Brain pericyte (primary cell): ENCODE measurements around the gene SENP8.

Experiments used
- DNase-seq: peaks from one replicate; pipeline ENCODE4 v3.0.0-alpha.2; 2012; ENCODE audit warnings: low read depth, low spot score

The SENP8 gene

DNA sequence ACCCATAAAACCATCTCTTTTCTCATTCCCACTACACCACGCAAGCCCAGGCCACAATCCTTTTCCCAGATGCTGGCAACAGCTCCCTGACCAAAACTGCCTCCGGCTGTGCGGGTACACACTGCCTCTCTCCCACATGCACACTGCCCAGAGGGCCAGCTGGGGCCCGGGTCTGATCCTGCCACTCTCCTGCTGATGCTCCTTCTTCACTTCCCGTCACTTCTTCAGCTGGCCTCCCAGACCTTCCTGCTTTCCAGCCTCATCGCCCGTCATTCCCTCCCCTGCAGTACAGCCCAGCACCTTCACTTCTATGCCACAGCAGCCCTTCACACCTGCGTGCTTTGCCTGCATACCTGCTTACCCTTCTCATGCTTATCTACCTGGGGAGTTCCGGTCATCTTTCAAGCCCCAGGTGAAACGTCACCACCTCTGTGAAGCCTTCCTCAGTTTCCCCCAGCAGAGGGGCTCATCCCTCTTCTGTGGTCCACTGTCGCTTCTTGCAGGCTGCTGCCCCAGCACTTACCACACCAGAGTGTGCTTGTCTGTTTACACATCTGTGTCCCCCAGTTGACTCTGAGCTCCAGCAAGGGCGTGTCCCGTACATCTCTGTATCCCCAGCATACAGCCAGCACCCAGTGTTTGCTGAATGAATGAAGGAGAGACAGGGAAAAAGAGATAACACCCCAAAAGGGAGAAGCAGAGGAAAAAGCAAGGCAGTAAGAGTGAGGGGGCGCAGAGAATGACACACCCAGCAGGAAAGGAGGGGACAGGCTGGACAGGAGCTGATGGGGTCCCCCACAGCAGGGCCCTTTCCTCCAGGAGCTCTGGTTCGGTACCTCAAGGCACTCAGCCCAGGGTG is 57.2 kb downstream of the SENP8 start:
- DNase-seq = no peak

DNA sequence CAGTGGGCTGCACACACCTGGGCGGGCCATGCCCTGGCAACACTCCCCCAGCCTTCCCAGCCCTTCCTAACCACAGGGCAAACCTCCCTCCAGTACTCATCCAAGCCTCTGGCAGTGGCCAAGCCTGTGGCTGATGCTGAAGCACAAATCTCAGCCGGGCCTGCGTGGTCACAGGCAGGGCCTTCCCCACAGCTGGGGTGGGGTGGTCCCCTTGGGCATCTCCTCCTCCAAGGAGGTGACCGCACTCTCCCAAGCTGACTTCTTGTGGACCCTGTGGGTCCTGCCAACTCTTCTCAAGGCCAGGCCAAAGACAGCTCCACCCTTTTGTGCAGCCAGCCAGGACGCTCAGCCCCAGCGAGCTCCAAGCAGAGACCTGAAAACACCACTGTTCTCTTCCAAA is 58.0 kb downstream of the SENP8 start:
- no peak for DNase-seq

DNA sequence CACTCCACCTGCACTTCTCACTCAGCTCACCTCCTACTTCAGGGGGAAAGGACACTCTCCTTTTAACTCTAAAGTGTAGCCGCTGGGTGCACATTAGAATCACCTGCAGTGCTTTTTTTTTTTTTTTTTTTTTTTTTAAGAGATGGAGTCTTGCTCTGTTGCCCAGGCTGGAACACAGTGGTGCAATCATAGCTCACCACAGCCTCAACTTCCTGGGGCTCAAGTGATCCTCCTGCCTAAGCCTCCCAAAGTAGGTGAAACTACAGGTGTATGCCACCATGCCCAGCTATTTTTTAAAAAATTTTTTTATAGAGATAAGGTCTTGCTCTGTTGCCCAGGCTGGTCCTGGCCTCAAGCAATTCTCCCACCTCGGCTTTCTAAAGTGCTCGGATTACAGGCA is 58.5 kb downstream of the SENP8 start:
- DNase-seq = no peak

- no peak for DNase-seq
Observed at GRCh38 chr15:72178976-72179585, 60.9 kb downstream of the SENP8 start.

DNA sequence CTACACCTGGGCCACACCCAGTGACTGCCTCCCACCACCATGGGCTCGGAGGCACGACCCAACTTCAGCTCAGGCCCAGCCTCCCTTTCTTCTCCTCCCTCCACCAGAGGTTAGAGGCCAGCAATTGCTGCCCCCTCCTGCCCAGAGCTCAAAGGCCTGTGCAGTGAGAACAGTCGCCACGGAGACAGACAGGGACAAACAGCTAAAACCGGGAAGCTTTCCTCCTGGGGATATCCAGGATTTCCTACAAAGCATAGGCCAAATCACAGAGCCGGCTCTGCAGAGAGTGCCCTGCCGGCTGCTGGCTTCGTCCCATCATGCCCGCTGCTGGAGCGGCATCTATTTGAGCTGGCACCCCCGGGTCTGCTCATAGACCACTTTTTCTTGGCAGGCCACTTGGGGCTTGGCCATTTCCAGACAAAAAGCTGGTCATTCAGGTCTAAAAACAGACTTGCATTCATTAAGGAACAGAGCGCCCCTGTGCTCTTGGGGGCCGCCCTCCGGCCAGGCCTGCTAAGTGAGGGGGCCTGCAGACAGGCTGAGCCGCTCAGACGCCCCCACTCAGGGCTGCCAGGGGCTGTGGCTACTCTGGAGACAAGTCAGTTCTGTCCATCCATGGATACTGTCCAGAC is 61.9 kb downstream of the SENP8 start:
- DNase-seq = no peak

- DNase-seq = no peak
Observed at GRCh38 chr15:72180761-72181324, 62.6 kb downstream of the SENP8 start.

DNA sequence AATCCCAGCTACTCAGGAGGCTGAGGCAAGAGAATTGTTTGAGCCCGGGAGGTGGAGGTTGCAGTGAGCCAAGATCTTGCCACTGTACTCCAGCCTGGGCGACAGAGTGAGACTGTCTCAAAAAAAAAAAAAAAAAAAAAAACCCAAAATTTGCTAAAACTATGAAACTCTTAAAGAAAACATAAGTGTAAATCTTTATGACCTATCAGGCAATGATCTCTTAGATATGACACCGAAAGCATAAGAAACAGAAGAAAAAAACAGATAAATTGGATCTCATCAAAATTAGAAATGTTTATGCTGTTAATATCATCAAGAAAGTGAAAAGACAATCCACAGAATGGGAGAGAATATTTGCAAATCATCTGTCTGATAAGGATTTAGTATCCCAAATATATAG is 64.0 kb downstream of the SENP8 start:
- DNase-seq = no peak

GRCh38 chr15:72182673-72183072 is 64.5 kb downstream of the SENP8 start:
- DNase-seq = peak; percentile 33

DNA sequence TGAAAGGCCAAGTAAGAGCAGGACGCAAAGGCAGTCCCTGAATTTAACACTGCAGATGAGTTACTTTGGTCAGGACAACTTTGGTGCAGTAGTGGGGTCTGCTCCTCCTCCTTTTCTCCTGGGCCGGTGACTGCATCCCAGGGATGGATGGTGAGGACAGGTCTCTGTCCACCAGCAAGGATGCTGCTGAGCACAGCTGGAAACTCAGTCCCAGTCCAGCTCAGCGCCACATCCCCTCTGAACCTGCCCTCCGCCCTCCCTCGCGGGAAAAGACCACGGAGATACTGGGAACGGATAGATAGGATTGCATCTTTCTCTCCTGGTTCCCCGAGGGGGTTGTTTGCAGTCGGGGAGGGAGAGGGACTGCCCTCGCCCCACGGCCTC is 65.6 kb downstream of the SENP8 start:
- no peak for DNase-seq

- no peak for DNase-seq
Observed at GRCh38 chr15:72184165-72184811, 66.1 kb downstream of the SENP8 start.

DNA sequence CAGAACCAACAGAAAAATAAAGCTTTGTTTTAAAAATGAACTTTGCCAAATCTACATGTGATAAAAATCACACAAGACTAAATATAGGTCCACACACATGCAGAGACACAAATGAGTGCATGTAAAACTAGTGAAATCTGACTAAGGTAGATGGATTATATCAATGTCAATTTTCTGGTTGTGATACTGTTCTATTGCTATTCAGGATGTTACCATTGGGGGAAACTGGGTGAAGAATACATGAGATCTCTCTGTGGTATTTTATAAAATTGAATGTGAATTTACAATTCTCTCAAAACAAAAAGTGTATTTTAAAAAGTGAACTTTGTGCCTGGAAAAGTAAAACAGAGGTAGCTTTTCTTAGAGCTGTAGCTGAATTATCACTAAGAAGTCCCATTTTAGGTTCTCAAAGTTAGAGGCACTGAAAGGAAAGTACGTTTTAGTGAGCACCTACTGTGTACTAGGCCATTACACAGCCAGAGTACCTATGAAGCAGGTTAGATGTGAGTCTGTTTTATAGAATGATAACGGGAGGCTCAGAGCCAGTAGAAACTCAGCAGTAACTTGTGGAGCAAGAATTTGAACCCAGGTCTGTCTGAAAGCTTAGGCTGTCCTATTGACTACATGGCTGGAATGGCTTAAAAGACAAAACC is 71.2 kb downstream of the SENP8 start:
- no peak for DNase-seq

DNA sequence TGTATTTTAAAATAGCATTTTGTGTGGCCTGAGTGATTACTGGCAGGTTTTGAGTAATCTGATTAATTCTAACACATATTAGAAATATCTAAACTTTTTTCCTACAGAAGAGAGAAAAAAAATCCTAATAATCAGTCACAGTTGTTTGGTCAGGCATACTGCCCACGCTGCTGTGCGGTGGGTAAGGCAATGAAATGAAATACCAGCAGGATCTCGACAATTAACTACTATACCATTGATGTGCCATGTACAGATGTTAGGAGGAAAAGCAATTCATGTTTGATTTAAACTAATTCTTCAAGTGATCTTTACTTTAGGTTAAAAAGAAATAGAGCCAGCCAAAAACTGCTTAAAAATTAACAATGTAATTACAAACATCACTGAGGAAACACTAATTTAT is 74.2 kb downstream of the SENP8 start:
- DNase-seq = no peak
